HepG2 (cell line): ENCODE results near the gene GDF15. TPM values are rescaled to one million over a fixed set of nuclear protein-coding genes. Genes with fewer than 3 reads are reported as not detected.

Source experiments
- ERF ChIP-seq: IDR thresholded peaks from 2 replicates; pipeline ENCODE4 v1.6.1; 2018; ENCODE audit warnings: missing biosample characterization, missing genetic modification reagents
- GABPA ChIP-seq, 2 experiments: IDR thresholded peaks; 2 replicates each; pipeline ENCODE4 v1.6.1; 2011 to 2016; ENCODE audit warnings: low read depth in 2 of 2, low read length in 1 of 2, missing biosample characterization in 1 of 2, missing genetic modification characterization in 1 of 2
- KAT7 ChIP-seq: IDR thresholded peaks from 2 replicates; pipeline ENCODE4 v1.6.1; 2018; ENCODE audit warnings: borderline replicate concordance, missing compliant biosample characterization
- KDM5B ChIP-seq: sonication (generic); formaldehyde crosslinking; IDR thresholded peaks from 2 replicates; pipeline ENCODE4 v1.4.0; 2020; ENCODE audit warnings: missing genetic modification reagents, mild to moderate bottlenecking, borderline replicate concordance
- MEIS1 ChIP-seq: sonication (generic); formaldehyde crosslinking; IDR thresholded peaks from 2 replicates; pipeline ENCODE4 v1.9.0; 2021; ENCODE audit warnings: mild to moderate bottlenecking, missing genetic modification reagents, moderate library complexity, borderline replicate concordance
- NKX3-1 ChIP-seq: sonication (generic); formaldehyde crosslinking; IDR thresholded peaks from 2 replicates; pipeline ENCODE4 v1.5.0; 2020; ENCODE audit warnings: missing genetic modification reagents
- NPAS2 ChIP-seq: sonication (generic); formaldehyde crosslinking; IDR thresholded peaks from 2 replicates; pipeline ENCODE4 v1.8.0; 2022; ENCODE audit warnings: mild to moderate bottlenecking, missing genetic modification reagents, borderline replicate concordance
- PAF1 ChIP-seq: IDR thresholded peaks from 2 replicates; pipeline ENCODE4 v1.6.1; 2016; ENCODE audit warnings: missing genetic modification reagents, missing compliant biosample characterization
- POGZ ChIP-seq: sonication (generic); formaldehyde crosslinking; IDR thresholded peaks from 2 replicates; pipeline ENCODE4 v1.4.0; 2020; ENCODE audit warnings: mild to moderate bottlenecking, missing genetic modification reagents
- SPEN ChIP-seq: sonication (generic); formaldehyde crosslinking; IDR thresholded peaks from 2 replicates; pipeline ENCODE4 v1.5.1; 2020; ENCODE audit warnings: low read depth, mild to moderate bottlenecking, missing genetic modification reagents
- SRSF1 ChIP-seq: fragments of 200-400 bp; formaldehyde crosslinking; optimal IDR thresholded peaks from 2 replicates; pipeline ENCODE3; 2017; ENCODE audit warnings: mild to moderate bottlenecking, low read depth, low read length, moderate library complexity
- TEAD3 ChIP-seq: optimal IDR thresholded peaks from 2 replicates; pipeline ENCODE3; 2016; ENCODE audit warnings: borderline replicate concordance
- ZBTB46 ChIP-seq: sonication (generic); formaldehyde crosslinking; IDR thresholded peaks from 2 replicates; pipeline ENCODE4 v1.4.0; 2020; ENCODE audit warnings: mild to moderate bottlenecking, missing genetic modification reagents, borderline replicate concordance
- ZFP36 ChIP-seq: fragments of 150-350 bp; IDR thresholded peaks from 2 replicates; pipeline ENCODE4 v1.6.1; 2018; ENCODE audit warnings: borderline replicate concordance, low read length, low read depth; ENCODE audit not compliant: partially characterized antibody
- ZNF264 ChIP-seq: sonication (generic); formaldehyde crosslinking; IDR thresholded peaks from 2 replicates; pipeline ENCODE4 v1.4.0; 2020; ENCODE audit warnings: missing genetic modification reagents
- ZNF335 ChIP-seq: sonication (generic); formaldehyde crosslinking; IDR thresholded peaks from 2 replicates; pipeline ENCODE4 v1.4.0; 2020; ENCODE audit warnings: missing genetic modification reagents
- ZNF558 ChIP-seq: sonication (generic); formaldehyde crosslinking; IDR thresholded peaks from 2 replicates; pipeline ENCODE4 v1.9.0; 2022; ENCODE audit warnings: mild to moderate bottlenecking, missing genetic modification reagents, borderline replicate concordance
- ZNF569 ChIP-seq: sonication (generic); formaldehyde crosslinking; IDR thresholded peaks from 2 replicates; pipeline ENCODE4 v1.5.0; 2020; ENCODE audit warnings: mild to moderate bottlenecking, missing genetic modification reagents, moderate library complexity, borderline replicate concordance
- ZNF720 ChIP-seq: sonication (generic); formaldehyde crosslinking; IDR thresholded peaks from 2 replicates; pipeline ENCODE4 v1.4.0; 2020; ENCODE audit warnings: missing genetic modification reagents
- ZNF775 ChIP-seq: sonication (generic); formaldehyde crosslinking; IDR thresholded peaks from 2 replicates; pipeline ENCODE4 v1.4.0; 2020; ENCODE audit warnings: missing genetic modification reagents, mild to moderate bottlenecking, moderate library complexity, borderline replicate concordance
- ZNF83 ChIP-seq: sonication (generic); formaldehyde crosslinking; IDR thresholded peaks from 2 replicates; pipeline ENCODE4 v1.4.0; 2020; ENCODE audit warnings: missing genetic modification reagents, mild to moderate bottlenecking, borderline replicate concordance
- ZSCAN25 ChIP-seq: sonication (generic); formaldehyde crosslinking; IDR thresholded peaks from 2 replicates; pipeline ENCODE4 v1.8.0; 2022; ENCODE audit warnings: mild to moderate bottlenecking, missing genetic modification reagents
- polyA plus RNA-seq, 8 experiments: library from polyadenylated mRNA; depleted of rRNA in 3 of 8; stranded (reverse) in 7 of 8; unstranded in 1 of 8; fragments of >200 nt; fragmentation: Illumina TruSeq in 4 of 8; extraction: Trizol in 4 of 8; gene quantifications; 2 replicates each; pipeline versions ENCODE4 v1.2.1 to v1.2.3, GENCODE V29; 2011 to 2016; ENCODE audit warnings: low read depth in 4 of 8, missing spikeins in 1 of 8, mixed read lengths in 1 of 8; ENCODE audit not compliant: insufficient read depth in 1 of 8
- total RNA-seq, 5 experiments: library from RNA; depleted of rRNA; stranded (reverse); fragments of >200 nt; fragmentation: Illumina TruSeq; extraction: Trizol; gene quantifications; 2 replicates each; pipeline ENCODE4 v1.2.3, GENCODE V29; 2016; ENCODE audit warnings: low read depth in 1 of 5
- TF ChIP-seq, protein P1 (sequence below): sonication (generic); formaldehyde crosslinking; IDR thresholded peaks from 2 replicates; pipeline ENCODE4 v1.8.0; 2022; ENCODE audit warnings: mild to moderate bottlenecking, missing genetic modification reagents, moderate library complexity
- TF ChIP-seq, protein P2 (sequence below): sonication (generic); formaldehyde crosslinking; IDR thresholded peaks from 2 replicates; pipeline ENCODE4 v1.5.1; 2020; ENCODE audit warnings: missing genetic modification reagents, mild to moderate bottlenecking, borderline replicate concordance
- TF ChIP-seq, protein P3 (sequence below): sonication (generic); formaldehyde crosslinking; IDR thresholded peaks from 2 replicates; pipeline ENCODE4 v1.5.1; 2020; ENCODE audit warnings: mild to moderate bottlenecking, missing genetic modification reagents, borderline replicate concordance

The GDF15 gene
- total and polyA plus RNA-seq, 2 of the 13 experiments (the other 11 are each of a cell fraction or from before 2014, with no cell fraction given) = 146 to 422 TPM

DNA sequence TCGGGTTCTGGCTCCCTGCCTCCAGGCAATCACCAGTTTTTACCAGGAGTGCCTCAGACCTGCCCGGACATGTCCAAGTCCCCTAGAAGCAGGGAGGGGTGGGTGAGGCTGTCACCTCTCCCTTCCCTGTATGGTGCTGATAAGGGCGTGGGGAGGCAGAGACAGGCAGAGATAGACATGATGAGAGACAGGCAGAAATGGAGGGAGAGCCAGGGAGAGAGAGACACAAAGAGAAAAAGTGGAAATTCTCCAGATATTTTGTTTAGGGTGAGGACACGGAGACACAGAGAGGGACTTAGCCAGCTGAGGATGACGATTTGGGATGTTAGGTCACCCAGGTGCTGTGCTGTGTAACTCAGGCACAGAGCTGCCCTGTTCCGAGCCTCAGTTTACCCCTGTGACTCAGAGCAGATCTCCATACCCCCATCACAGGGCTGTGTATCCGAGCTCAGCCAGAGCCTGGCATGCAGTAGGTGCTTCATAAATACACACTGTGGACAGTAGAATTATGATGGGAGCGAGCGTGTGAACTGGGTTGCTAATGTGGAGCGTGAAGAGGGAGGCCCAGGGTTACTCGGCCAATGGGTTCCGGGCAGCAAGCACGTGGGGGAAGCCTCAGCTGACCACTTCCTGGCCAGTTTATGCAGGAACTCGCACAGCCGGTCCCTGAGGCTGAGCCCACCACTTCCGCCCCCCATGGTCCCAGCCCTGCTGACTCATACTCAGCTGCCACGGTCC is 11.9 kb upstream of the GDF15 start (continued):
- TF ChIP-seq ZBTB46 = no peak
- no peak; the same call in 1 of the 2 replicates for TF ChIP-seq ZNF558 (CRISPR knock-in tag)
- TF ChIP-seq, protein P1, sequence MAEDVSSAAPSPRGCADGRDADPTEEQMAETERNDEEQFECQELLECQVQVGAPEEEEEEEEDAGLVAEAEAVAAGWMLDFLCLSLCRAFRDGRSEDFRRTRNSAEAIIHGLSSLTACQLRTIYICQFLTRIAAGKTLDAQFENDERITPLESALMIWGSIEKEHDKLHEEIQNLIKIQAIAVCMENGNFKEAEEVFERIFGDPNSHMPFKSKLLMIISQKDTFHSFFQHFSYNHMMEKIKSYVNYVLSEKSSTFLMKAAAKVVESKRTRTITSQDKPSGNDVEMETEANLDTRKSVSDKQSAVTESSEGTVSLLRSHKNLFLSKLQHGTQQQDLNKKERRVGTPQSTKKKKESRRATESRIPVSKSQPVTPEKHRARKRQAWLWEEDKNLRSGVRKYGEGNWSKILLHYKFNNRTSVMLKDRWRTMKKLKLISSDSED (CRISPR knock-in tag) = no peak
- TF ChIP-seq ZNF264 (CRISPR knock-in tag) = 0 out of 2 replicates have a peak, but pooled peaks have one; percentile 39
- TF ChIP-seq ZNF335 (CRISPR knock-in tag) = no peak
- no peak for TF ChIP-seq PAF1 (CRISPR knock-in tag)
- TF ChIP-seq KAT7 (CRISPR knock-in tag) = no peak
- TF ChIP-seq GABPA (IDR thresholded peaks at IDR 0.05; ENCODE audit: low read depth, low read length) = peak; percentile 85
- TF ChIP-seq GABPA (CRISPR knock-in tag; IDR thresholded peaks at IDR 0.05; ENCODE audit: low read depth) = peak; percentile 92
- peak; percentile 78; the same call in 1 of the 2 replicates for TF ChIP-seq ERF
- peak; percentile 74 for TF ChIP-seq TEAD3 (CRISPR knock-in tag)
- no peak for TF ChIP-seq ZNF775
- no peak for TF ChIP-seq ZNF83 (CRISPR knock-in tag)
- peak; percentile 65 for TF ChIP-seq POGZ (CRISPR knock-in tag)
- 0 out of 2 replicates have a peak, but pooled peaks have one; percentile 64 for TF ChIP-seq MEIS1 (CRISPR knock-in tag)
- TF ChIP-seq, protein P2, sequence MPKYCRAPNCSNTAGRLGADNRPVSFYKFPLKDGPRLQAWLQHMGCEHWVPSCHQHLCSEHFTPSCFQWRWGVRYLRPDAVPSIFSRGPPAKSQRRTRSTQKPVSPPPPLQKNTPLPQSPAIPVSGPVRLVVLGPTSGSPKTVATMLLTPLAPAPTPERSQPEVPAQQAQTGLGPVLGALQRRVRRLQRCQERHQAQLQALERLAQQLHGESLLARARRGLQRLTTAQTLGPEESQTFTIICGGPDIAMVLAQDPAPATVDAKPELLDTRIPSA (CRISPR knock-in tag) = no peak
- no peak for TF ChIP-seq SRSF1
- peak; percentile 58; the same call in 1 of the 2 replicates for TF ChIP-seq ZSCAN25 (CRISPR knock-in tag)
- TF ChIP-seq ZFP36 = no peak
- TF ChIP-seq KDM5B (CRISPR knock-in tag) = peak; percentile 60; the same call in 1 of the 2 replicates
- TF ChIP-seq ZNF720 (CRISPR knock-in tag) = no peak
- no peak for TF ChIP-seq ZNF569
- 0 out of 2 replicates have a peak, but pooled peaks have one; percentile 25 for TF ChIP-seq NKX3-1
- TF ChIP-seq, protein P3, sequence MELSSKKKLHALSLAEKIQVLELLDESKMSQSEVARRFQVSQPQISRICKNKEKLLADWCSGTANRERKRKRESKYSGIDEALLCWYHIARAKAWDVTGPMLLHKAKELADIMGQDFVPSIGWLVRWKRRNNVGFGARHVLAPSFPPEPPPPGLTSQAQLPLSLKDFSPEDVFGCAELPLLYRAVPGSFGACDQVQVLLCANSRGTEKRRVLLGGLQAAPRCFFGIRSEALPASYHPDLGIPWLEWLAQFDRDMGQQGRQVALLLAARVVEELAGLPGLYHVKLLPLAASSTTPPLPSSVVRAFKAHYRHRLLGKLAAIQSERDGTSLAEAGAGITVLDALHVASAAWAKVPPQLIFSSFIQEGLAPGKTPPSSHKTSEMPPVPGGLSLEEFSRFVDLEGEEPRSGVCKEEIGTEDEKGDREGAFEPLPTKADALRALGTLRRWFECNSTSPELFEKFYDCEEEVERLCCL (CRISPR knock-in tag) = no peak
- no peak for TF ChIP-seq NPAS2 (CRISPR knock-in tag)
- TF ChIP-seq SPEN = peak; percentile 92
